ENCODE results near the gene NTM. TPM values are rescaled to one million over a fixed set of nuclear protein-coding genes. Genes with fewer than 3 reads are reported as not detected.

The NTM gene
- total RNA-seq, 1 experiment from 2014 or later, result not detected

GRCh38 chr11:132205496-132205895 lies 835.1 kb downstream of the NTM start:
- H3K27ac ChIP-seq (ENCODE audit: low read depth, low read length), result no peak overlapping the region
- no peaks in the 10 kb centered on the region for H3K9me2 ChIP-seq (ENCODE audit: insufficient read depth)
- no TSS peak for BruUV-seq (replicated peaks)
- POLR2A ChIA-PET, result no interaction called here
- H2AFZ ChIP-seq (ENCODE audit: low read depth, low read length, poor library complexity, severe bottlenecking), result no peak overlapping the region
- no peaks in the 10 kb centered on the region for H3K36me3 ChIP-seq (ENCODE audit: control insufficient read depth in 1 of 2, insufficient read depth in 2 of 2, low read length in 2 of 2)
- no peak overlapping the region for H3K4me3 ChIP-seq (replicated peaks in 1 of 2; ENCODE audit: low read depth in 1 of 2, low read length in 2 of 2)
- RAD21 ChIA-PET (ENCODE audit: low non-redundant PET in 1 of 2, low total read pairs in 2 of 2, uncharacterized antibody in 2 of 2, unreplicated experiment in 2 of 2), result no interaction called here
- H3K4me1 ChIP-seq (ENCODE audit: control insufficient read depth in 1 of 2, insufficient read depth in 2 of 2, low read length in 2 of 2), result no peaks in the 10 kb centered on the region
- DNase-seq (ENCODE audit: low read depth, low spot score) (no peak), ATAC-seq (no peak)
- peaks cover 12 to 38% of the 10 kb centered on the region in 2 experiments; a peak in 3 of 4 replicates for H3K9me3 ChIP-seq (ENCODE audit: control insufficient read depth in 1 of 2, insufficient read depth in 1 of 2, low read depth in 1 of 2, low read length in 2 of 2)
- no peak overlapping the region for H3K4me2 ChIP-seq (ENCODE audit: low read length)
- H3K27me3 ChIP-seq (ENCODE audit: insufficient read depth, low read length), result no peaks in the 10 kb centered on the region
- H3K9ac ChIP-seq (ENCODE audit: low read length), result no peak overlapping the region
- CTCF ChIA-PET, result no interaction called here
- intact Hi-C loops (cut with micrococcal nuclease), result no loop called here
- H3K79me2 ChIP-seq (ENCODE audit: insufficient read depth, low read length), result no peaks in the 10 kb centered on the region
- no peak for TF ChIP-seq CEBPB (IDR thresholded peaks at IDR 0.05; ENCODE audit: low read depth)
- no peak for TF ChIP-seq CTCF (IDR thresholded peaks at IDR 0.05 in 2 of 3, conservative IDR thresholded peaks at IDR 0.05 in 1 of 3; ENCODE audit: borderline replicate concordance in 1 of 3, insufficient read depth in 1 of 3, low read depth in 2 of 3, low read length in 2 of 3)
- no peaks in the 10 kb centered on the region for H4K20me1 ChIP-seq (ENCODE audit: insufficient read depth)

- ChIA-PET POLR2A (no interaction called here), CTCF (no interaction called here), RAD21 (ENCODE audit: low non-redundant PET in 1 of 2, low total read pairs in 2 of 2, uncharacterized antibody in 2 of 2, unreplicated experiment in 2 of 2) (no interaction called here)
- no peaks in the 10 kb centered on the region for H3K27me3 ChIP-seq (ENCODE audit: insufficient read depth, low read length)
- H3K36me3 ChIP-seq (ENCODE audit: control insufficient read depth in 1 of 2, insufficient read depth in 2 of 2, low read length in 2 of 2), result no peaks in the 10 kb centered on the region
- no peak overlapping the region for H2AFZ ChIP-seq (ENCODE audit: low read depth, low read length, poor library complexity, severe bottlenecking)
- intact Hi-C loops (cut with micrococcal nuclease), result no loop called here
- no TSS peak for BruUV-seq (replicated peaks)
- peaks cover 9 to 37% of the 10 kb centered on the region in 2 experiments; a peak in 3 of 4 replicates for H3K9me3 ChIP-seq (ENCODE audit: control insufficient read depth in 1 of 2, insufficient read depth in 1 of 2, low read depth in 1 of 2, low read length in 2 of 2)
- DNase-seq (ENCODE audit: low read depth, low spot score) (no peak), ATAC-seq (no peak)
- no peaks in the 10 kb centered on the region for H4K20me1 ChIP-seq (ENCODE audit: insufficient read depth)
- H3K4me2 ChIP-seq (ENCODE audit: low read length), result no peak overlapping the region
- no peak overlapping the region for H3K4me3 ChIP-seq (replicated peaks in 1 of 2; ENCODE audit: low read depth in 1 of 2, low read length in 2 of 2)
- H3K9ac ChIP-seq (ENCODE audit: low read length), result no peak overlapping the region
- H3K9me2 ChIP-seq (ENCODE audit: insufficient read depth), result no peaks in the 10 kb centered on the region
- H3K79me2 ChIP-seq (ENCODE audit: insufficient read depth, low read length), result no peaks in the 10 kb centered on the region
- H3K4me1 ChIP-seq (ENCODE audit: control insufficient read depth in 1 of 2, insufficient read depth in 2 of 2, low read length in 2 of 2), result no peaks in the 10 kb centered on the region
- no peak overlapping the region for H3K27ac ChIP-seq (ENCODE audit: low read depth, low read length)
- TF ChIP-seq ATF3 (IDR thresholded peaks at IDR 0.05) (no peak), ELF1 (IDR thresholded peaks at IDR 0.05; ENCODE audit: borderline replicate concordance, low read depth) (no peak), MAX (IDR thresholded peaks at IDR 0.05) (no peak), TCF7L2 (IDR thresholded peaks at IDR 0.05; ENCODE audit: borderline replicate concordance, extremely low read depth, insufficient read depth, insufficient read length) (no peak), POLR2A (IDR thresholded peaks at IDR 0.05; ENCODE audit: borderline replicate concordance, extremely low read depth, insufficient read depth, insufficient read length) (no peak), SP1 (IDR thresholded peaks at IDR 0.05; ENCODE audit: low read depth) (no peak), ZBTB33 (IDR thresholded peaks at IDR 0.05; ENCODE audit: extremely low read depth, insufficient replicate concordance, low read length) (no peak), ZFX (IDR thresholded peaks at IDR 0.05) (no peak), YY1 (IDR thresholded peaks at IDR 0.05; ENCODE audit: extremely low read depth, insufficient replicate concordance, low read depth, low read length) (no peak), SRF (IDR thresholded peaks at IDR 0.05; ENCODE audit: low read depth) (no peak), FOSL1 (IDR thresholded peaks at IDR 0.05; ENCODE audit: low read depth) (no peak), POLR2AphosphoS5 (IDR thresholded peaks at IDR 0.05; ENCODE audit: low read depth, low read length) (no peak), CTCF (IDR thresholded peaks at IDR 0.05 in 2 of 3, conservative IDR thresholded peaks at IDR 0.05 in 1 of 3; ENCODE audit: borderline replicate concordance in 1 of 3, insufficient read depth in 1 of 3, low read depth in 2 of 3, low read length in 2 of 3) (no peak)
These were observed 836.6 kb downstream of the NTM start for GRCh38 chr11:132206993-132207392.

Data from HCT116 (cell line).